ENCODE results near the gene MRPL37.

The MRPL37 gene

DNA sequence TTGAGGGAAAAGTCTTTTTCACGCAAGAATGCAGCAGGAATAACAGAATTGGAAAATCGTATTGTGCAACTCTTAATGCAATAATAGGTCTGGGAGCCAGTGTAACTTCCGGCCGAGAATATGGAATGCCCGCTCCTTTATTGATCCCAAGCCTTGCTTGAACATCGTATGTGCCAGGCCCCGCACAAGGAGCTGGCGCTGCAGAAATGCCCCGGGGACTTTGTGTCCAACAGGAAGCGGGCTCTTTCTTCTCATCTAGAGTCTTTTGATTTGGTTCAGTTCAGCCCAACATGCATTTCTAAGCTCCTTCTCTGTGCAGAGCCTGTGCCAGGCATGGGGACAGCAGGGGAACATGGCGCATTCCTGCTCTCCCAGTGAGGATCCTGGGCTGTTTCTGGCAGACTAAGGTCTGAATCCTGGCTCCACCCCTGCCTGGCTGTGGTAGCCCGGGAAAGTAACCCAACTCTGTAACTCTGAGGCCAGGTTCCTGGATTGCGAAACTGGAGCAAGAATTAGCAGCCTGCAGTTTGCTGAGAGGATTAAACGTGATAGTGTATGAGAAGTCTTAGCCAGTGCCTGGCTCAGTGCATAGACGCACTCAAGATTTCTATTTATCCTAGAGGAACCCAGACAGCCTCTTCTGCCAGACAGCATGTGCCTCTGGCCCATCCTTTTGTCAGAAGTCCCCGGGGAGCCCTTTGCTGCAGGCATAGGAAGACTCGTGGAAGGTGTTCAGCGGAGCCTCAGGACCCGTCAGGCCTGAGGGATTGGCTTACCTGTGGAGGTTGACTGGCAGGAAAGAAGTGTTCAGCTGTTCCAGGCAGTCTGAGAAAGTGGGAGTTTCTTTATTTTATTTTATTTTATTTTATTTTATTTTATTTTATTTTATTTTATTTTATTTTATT lies 46.2 kb upstream of the MRPL37 start:
- no peak overlapping the region for H2AFZ ChIP-seq (ENCODE audit: low read length)
- no peak overlapping the region for H3K4me3 ChIP-seq (ENCODE audit: low read depth, low read length, poor library complexity, severe bottlenecking)
- H3K27ac ChIP-seq (ENCODE audit: low read depth, low read length, poor library complexity, severe bottlenecking): no peak overlapping the region
- no peaks in the 10 kb centered on the region for H3K4me1 ChIP-seq (ENCODE audit: insufficient read depth, low read length, severe bottlenecking)
- no peaks in the 10 kb centered on the region for H3F3A ChIP-seq (ENCODE audit: insufficient read depth, low read length)
- H3K4me2 ChIP-seq (ENCODE audit: low read length): no peak overlapping the region
- H3K9me3 ChIP-seq (ENCODE audit: low read length): no peaks in the 10 kb centered on the region
- no peak overlapping the region for H3K9ac ChIP-seq (ENCODE audit: low read length)
- H3K27me3 ChIP-seq (ENCODE audit: insufficient read depth, low read length): no peaks in the 10 kb centered on the region; the same call in 1 of the 2 replicates
- H3K36me3 ChIP-seq (ENCODE audit: insufficient read depth, low read length): no peaks in the 10 kb centered on the region
- no peak for TF ChIP-seq EZH2 (IDR thresholded peaks at IDR 0.05; ENCODE audit: borderline replicate concordance, low read length)
- TF ChIP-seq, protein P1, sequence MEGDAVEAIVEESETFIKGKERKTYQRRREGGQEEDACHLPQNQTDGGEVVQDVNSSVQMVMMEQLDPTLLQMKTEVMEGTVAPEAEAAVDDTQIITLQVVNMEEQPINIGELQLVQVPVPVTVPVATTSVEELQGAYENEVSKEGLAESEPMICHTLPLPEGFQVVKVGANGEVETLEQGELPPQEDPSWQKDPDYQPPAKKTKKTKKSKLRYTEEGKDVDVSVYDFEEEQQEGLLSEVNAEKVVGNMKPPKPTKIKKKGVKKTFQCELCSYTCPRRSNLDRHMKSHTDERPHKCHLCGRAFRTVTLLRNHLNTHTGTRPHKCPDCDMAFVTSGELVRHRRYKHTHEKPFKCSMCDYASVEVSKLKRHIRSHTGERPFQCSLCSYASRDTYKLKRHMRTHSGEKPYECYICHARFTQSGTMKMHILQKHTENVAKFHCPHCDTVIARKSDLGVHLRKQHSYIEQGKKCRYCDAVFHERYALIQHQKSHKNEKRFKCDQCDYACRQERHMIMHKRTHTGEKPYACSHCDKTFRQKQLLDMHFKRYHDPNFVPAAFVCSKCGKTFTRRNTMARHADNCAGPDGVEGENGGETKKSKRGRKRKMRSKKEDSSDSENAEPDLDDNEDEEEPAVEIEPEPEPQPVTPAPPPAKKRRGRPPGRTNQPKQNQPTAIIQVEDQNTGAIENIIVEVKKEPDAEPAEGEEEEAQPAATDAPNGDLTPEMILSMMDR (IDR thresholded peaks at IDR 0.05; ENCODE audit: low read length): no peak
- no peaks in the 10 kb centered on the region for H4K20me1 ChIP-seq (ENCODE audit: insufficient read depth, low read length)
- H3K79me2 ChIP-seq (ENCODE audit: insufficient read depth, low read length): no peaks in the 10 kb centered on the region
- no peaks in the 10 kb centered on the region for H3K9me2 ChIP-seq (ENCODE audit: low read depth, low read length)

DNA sequence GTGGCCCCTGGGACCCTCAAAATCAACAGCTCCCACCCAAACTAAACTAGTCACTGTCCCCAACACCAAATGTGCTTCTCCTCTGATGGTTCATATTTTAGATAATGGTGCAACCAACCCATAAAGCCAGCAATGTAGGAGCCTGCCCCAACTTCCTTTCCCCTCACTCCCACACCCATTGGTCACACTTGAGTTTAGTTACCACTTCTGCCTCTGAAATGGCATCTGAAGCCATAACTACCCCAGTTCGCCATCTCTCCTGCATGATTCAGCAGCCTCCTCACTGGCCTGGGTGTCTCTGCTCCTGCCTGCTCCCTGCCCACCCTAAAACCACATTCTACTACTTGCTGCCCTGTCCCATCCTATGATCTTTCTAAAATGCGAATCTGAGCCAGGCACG lies 43.8 kb upstream of the MRPL37 start:
- H4K20me1 ChIP-seq (ENCODE audit: insufficient read depth, low read length): no peaks in the 10 kb centered on the region
- H3K79me2 ChIP-seq (ENCODE audit: insufficient read depth, low read length): no peaks in the 10 kb centered on the region

DNA sequence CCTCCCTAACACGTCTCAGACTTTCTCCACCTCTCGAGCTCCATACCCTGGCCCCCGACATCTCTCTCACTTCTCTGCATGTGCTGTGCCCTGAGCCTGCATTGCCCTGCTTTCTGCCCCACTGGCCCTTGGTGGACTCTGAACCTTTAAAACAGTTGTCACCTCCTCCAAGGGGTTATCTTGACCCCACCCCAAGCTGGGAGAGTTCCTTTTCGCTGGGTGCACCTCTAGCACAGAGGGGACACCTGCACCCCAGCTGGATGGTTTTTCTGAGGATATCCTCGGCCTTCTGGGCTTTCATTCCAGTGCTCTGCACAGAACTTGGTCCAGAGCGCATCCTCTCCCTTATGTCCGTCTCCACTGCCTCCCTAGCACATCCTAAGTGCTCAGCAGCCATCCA lies 43.0 kb upstream of the MRPL37 start:
- no peak overlapping the region for H2AFZ ChIP-seq (ENCODE audit: low read length)
- H3K4me2 ChIP-seq (ENCODE audit: low read length): no peak overlapping the region
- no peak overlapping the region for H3K4me3 ChIP-seq (ENCODE audit: low read depth, low read length, poor library complexity, severe bottlenecking)
- H4K20me1 ChIP-seq (ENCODE audit: insufficient read depth, low read length): no peaks in the 10 kb centered on the region
- no peaks in the 10 kb centered on the region for H3K4me1 ChIP-seq (ENCODE audit: insufficient read depth, low read length, severe bottlenecking)
- H3K9me2 ChIP-seq (ENCODE audit: low read depth, low read length): no peaks in the 10 kb centered on the region
- no peaks in the 10 kb centered on the region for H3K36me3 ChIP-seq (ENCODE audit: insufficient read depth, low read length)
- H3K9me3 ChIP-seq (ENCODE audit: low read length): no peaks in the 10 kb centered on the region
- no peaks in the 10 kb centered on the region for H3K79me2 ChIP-seq (ENCODE audit: insufficient read depth, low read length)
- H3F3A ChIP-seq (ENCODE audit: insufficient read depth, low read length): no peaks in the 10 kb centered on the region
- no peak overlapping the region for H3K9ac ChIP-seq (ENCODE audit: low read length)
- no peak overlapping the region for H3K27ac ChIP-seq (ENCODE audit: low read depth, low read length, poor library complexity, severe bottlenecking)
- H3K27me3 ChIP-seq (ENCODE audit: insufficient read depth, low read length): no peaks in the 10 kb centered on the region; the same call in 1 of the 2 replicates
- TF ChIP-seq, protein P1 (IDR thresholded peaks at IDR 0.05; ENCODE audit: low read length): no peak
- no peak for TF ChIP-seq EZH2 (IDR thresholded peaks at IDR 0.05; ENCODE audit: borderline replicate concordance, low read length)

More for the DNA sequence above, 43.8 kb upstream of the MRPL37 start:
- Histone ChIP-seq H3K9ac (ENCODE audit: low read length) (no peak overlapping the region), H2AFZ (ENCODE audit: low read length) (no peak overlapping the region), H3K4me2 (ENCODE audit: low read length) (no peak overlapping the region), H3K36me3 (ENCODE audit: insufficient read depth, low read length) (no peaks in the 10 kb centered on the region), H3K9me3 (ENCODE audit: low read length) (no peaks in the 10 kb centered on the region), H3K4me1 (ENCODE audit: insufficient read depth, low read length, severe bottlenecking) (no peaks in the 10 kb centered on the region), H3K4me3 (ENCODE audit: low read depth, low read length, poor library complexity, severe bottlenecking) (no peak overlapping the region), H3F3A (ENCODE audit: insufficient read depth, low read length) (no peaks in the 10 kb centered on the region), H3K9me2 (ENCODE audit: low read depth, low read length) (no peaks in the 10 kb centered on the region), H3K27ac (ENCODE audit: low read depth, low read length, poor library complexity, severe bottlenecking) (no peak overlapping the region), H3K27me3 (ENCODE audit: insufficient read depth, low read length) (no peaks in the 10 kb centered on the region; the same call in 1 of the 2 replicates)
- no peak for TF ChIP-seq EZH2 (IDR thresholded peaks at IDR 0.05; ENCODE audit: borderline replicate concordance, low read length)
- TF ChIP-seq, protein P1 (IDR thresholded peaks at IDR 0.05; ENCODE audit: low read length): no peak
